CD8-positive, alpha-beta memory T cell (primary cell): ENCODE results near the gene POLE. TPM values are rescaled to one million over a fixed set of nuclear protein-coding genes. Genes with fewer than 3 reads are reported as not detected.
A peak's percentile ranks its signal among the peaks of the same experiment; 100 is the strongest.

ENCODE experiments used
- CTCF ChIA-PET: fragments of 350-600 bp; sonication (Branson Sonifier 250); formaldehyde crosslinking; loops from one replicate; lab custom pipeline; 2021; ENCODE audit warnings: antibody characterized with exemption; lab: Charles Lee
- POLR2A ChIA-PET: fragments of 350-600 bp; sonication (Branson Sonifier 250); formaldehyde crosslinking; loops from one replicate; lab custom pipeline; 2021; ENCODE audit warnings: antibody characterized with exemption; lab: Charles Lee
- DNase-seq, 5 donors: peaks; one replicate each; pipeline versions ENCODE4 v3.0.0 to v3.0.0-alpha.2; 2020 to 2022; ENCODE audit warnings: mixed read lengths in 1 of 5
- H3K27ac ChIP-seq: one replicate; pipeline ENCODE4 v1.7.0; 2013; ENCODE audit warnings: low read depth, mild to moderate bottlenecking, low read length, moderate library complexity
- H3K27me3 ChIP-seq: 2 replicates; pipeline ENCODE4 v1.7.0; 2013; ENCODE audit warnings: low read length, mild to moderate bottlenecking; ENCODE audit not compliant: insufficient read depth, poor library complexity, severe bottlenecking
- H3K36me3 ChIP-seq: 2 replicates; pipeline ENCODE4 v1.7.0; 2013; ENCODE audit warnings: mild to moderate bottlenecking, low read length, moderate library complexity; ENCODE audit not compliant: insufficient read depth
- H3K4me1 ChIP-seq: 2 replicates; pipeline ENCODE4 v1.7.0; 2013; ENCODE audit warnings: mild to moderate bottlenecking, low read length, moderate library complexity; ENCODE audit not compliant: insufficient read depth
- H3K4me3 ChIP-seq: 2 replicates; pipeline ENCODE4 v1.7.0; 2013; ENCODE audit warnings: mild to moderate bottlenecking, low read length
- H3K9me3 ChIP-seq: 2 replicates; pipeline ENCODE4 v1.7.0; 2013; ENCODE audit warnings: mild to moderate bottlenecking, low read length
- H3K27ac Mint-ChIP-seq, 8 donors: one replicate each; pipeline ENCODE4 v1.8.0; 2020 to 2021; ENCODE audit warnings: mixed read lengths in 8 of 8, mild to moderate bottlenecking in 6 of 8, inconsistent platforms in 3 of 8, moderate library complexity in 3 of 8
- H3K27me3 Mint-ChIP-seq, 2 donors: one replicate each; pipeline ENCODE4 v1.8.0; 2020 to 2021; ENCODE audit warnings: mixed read lengths in 2 of 2, mild to moderate bottlenecking in 1 of 2, moderate library complexity in 1 of 2
- H3K36me3 Mint-ChIP-seq, 3 donors: one replicate each; pipeline ENCODE4 v1.8.0; 2020 to 2021; ENCODE audit warnings: mixed read lengths in 3 of 3, inconsistent platforms in 1 of 3, mild to moderate bottlenecking in 1 of 3
- H3K4me1 Mint-ChIP-seq, 3 donors: one replicate each; pipeline ENCODE4 v1.8.0; 2020 to 2021; ENCODE audit warnings: mixed read lengths in 3 of 3, inconsistent platforms in 1 of 3, mild to moderate bottlenecking in 1 of 3
- H3K4me3 Mint-ChIP-seq, 7 donors: one replicate each; pipeline ENCODE4 v1.8.0; 2020 to 2021; ENCODE audit warnings: mixed read lengths in 7 of 7, mild to moderate bottlenecking in 6 of 7, moderate library complexity in 4 of 7, inconsistent platforms in 2 of 7
- H3K9me3 Mint-ChIP-seq, 5 donors: one replicate each; pipeline ENCODE4 v1.8.0; 2020 to 2022; ENCODE audit warnings: mixed read lengths in 5 of 5, mild to moderate bottlenecking in 3 of 5, moderate library complexity in 2 of 5, inconsistent platforms in 1 of 5
- polyA plus RNA-seq: library from polyadenylated mRNA; unstranded; fragments of 300-500 nt; fragmentation: Illumina TruSeq; gene quantifications from one replicate; pipeline ENCODE4 v1.2.3, GENCODE V29; 2021
- total RNA-seq, 2 experiments: library from RNA; stranded (reverse); gene quantifications; one replicate each; pipeline ENCODE4 v1.2.3, GENCODE V29; 2021

Gene POLE
- total and polyA plus RNA-seq, 3 experiments from 2014 or later: 4.2 to 117 (median 109) TPM

DNA sequence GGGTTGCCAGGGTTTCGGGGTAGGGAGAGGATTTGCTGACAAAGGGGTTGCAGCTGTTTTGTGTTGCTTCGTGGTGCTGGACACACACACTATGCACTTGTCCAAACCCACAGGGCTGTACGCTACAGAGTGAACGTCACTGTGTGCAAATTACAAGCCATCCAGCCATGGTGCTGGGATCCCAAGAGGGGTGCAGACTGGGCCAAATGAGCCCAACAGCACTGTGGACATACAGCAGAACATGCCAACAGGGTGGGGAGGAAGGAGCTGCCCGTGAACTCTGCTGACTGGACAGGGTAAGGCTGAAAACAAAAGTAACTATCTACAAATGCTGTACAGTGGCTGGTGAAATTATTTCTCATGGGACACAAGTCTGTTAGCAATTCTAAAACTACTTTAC is 25.2 kb downstream of the POLE start:
- Histone ChIP-seq H3K27me3 (no peaks in the 10 kb centered on the region), H3K36me3 (peaks cover 23% of the 10 kb centered on the region), H3K9me3 (no peaks in the 10 kb centered on the region), H3K27ac (no peak overlapping the region), H3K4me3 (no peak overlapping the region), H3K4me1 (peaks cover 11% of the 10 kb centered on the region)
- no peaks in the 10 kb centered on the region for H3K9me3 Mint-ChIP-seq
- H3K4me3 Mint-ChIP-seq: no peak overlapping the region
- no peak overlapping the region for H3K27ac Mint-ChIP-seq
- H3K36me3 Mint-ChIP-seq: peaks cover 18 to 96% (median 32%) of the 10 kb centered on the region in 3 donors
- DNase-seq: no peak
- CTCF ChIA-PET: no interaction called here
- peaks cover 4 to 10% (median 6%) of the 10 kb centered on the region in 3 donors for H3K4me1 Mint-ChIP-seq
- H3K27me3 Mint-ChIP-seq: no peaks in the 10 kb centered on the region
- POLR2A ChIA-PET: no interaction called here

DNA sequence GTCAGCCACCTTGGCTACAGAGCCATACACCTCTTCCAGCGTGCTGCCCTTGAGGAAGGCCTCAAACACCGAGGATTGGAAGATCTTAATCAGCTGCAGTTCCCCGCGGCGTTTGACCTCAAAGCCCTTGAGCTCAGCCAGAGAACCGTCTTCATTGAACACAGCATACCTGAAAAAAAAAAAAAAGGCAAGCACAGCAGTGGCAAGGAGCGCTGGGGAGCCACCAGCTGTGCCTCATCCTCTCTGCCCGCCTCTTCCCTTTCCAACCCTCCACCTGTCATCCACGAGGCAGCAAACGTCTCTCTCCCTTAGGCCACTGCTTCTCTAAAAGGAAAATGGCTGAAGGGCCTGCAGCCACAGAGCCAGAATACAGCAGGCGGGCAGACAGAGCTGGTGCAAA is 26.1 kb downstream of the POLE start:
- Mint-ChIP-seq H3K9me3 (no peaks in the 10 kb centered on the region), H3K36me3 (peaks cover 12 to 92% (median 29%) of the 10 kb centered on the region in 3 donors), H3K27ac (peak overlapping the region in 1 of 8 donors; percentile 68), H3K4me3 (no peak overlapping the region), H3K27me3 (no peaks in the 10 kb centered on the region), H3K4me1 (peaks cover 4 to 10% (median 6%) of the 10 kb centered on the region in 3 donors)
- ChIA-PET POLR2A (no interaction called here), CTCF (no interaction called here)
- peaks cover 24% of the 10 kb centered on the region for H3K36me3 ChIP-seq
- H3K27ac ChIP-seq: no peak overlapping the region
- H3K27me3 ChIP-seq: no peaks in the 10 kb centered on the region
- DNase-seq: no peak
- no peak overlapping the region for H3K4me3 ChIP-seq
- no peaks in the 10 kb centered on the region for H3K9me3 ChIP-seq
- H3K4me1 ChIP-seq: peaks cover 11% of the 10 kb centered on the region

DNA sequence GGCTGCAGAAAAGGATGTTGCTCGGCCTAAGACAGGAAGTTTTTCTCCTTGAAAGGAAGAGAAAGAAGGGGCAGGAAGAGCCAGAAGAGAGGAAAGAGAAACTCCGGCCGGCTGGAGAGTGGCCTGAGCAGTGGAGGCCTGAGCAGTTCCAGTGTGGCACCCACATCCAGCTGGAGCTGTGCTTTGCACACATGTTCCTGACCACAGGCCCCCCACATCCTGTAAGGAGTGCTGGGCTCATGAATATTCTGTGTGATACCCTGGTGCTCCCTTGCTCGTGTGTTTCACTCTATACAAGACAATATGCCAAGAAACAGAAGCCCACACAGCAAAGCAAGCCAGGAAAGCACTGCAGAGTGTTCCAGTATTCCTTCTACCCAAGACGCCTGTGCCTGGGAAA is 27.1 kb downstream of the POLE start:
- peak overlapping the region in 2 of 8 donors; percentile 29 to 57 for H3K27ac Mint-ChIP-seq
- no peak for DNase-seq
- H3K36me3 Mint-ChIP-seq: peaks cover 2 to 87% (median 22%) of the 10 kb centered on the region in 3 donors
- Histone ChIP-seq H3K4me1 (peaks cover 11% of the 10 kb centered on the region), H3K27me3 (no peaks in the 10 kb centered on the region), H3K9me3 (no peaks in the 10 kb centered on the region), H3K36me3 (peaks cover 26% of the 10 kb centered on the region), H3K27ac (no peak overlapping the region), H3K4me3 (no peak overlapping the region)
- no peak overlapping the region for H3K4me3 Mint-ChIP-seq
- POLR2A ChIA-PET: no interaction called here
- CTCF ChIA-PET: no interaction called here
- no peaks in the 10 kb centered on the region for H3K27me3 Mint-ChIP-seq
- peaks cover 4 to 10% (median 6%) of the 10 kb centered on the region in 3 donors for H3K4me1 Mint-ChIP-seq
- no peaks in the 10 kb centered on the region for H3K9me3 Mint-ChIP-seq

- H3K27ac ChIP-seq: no peak overlapping the region
- no peaks in the 10 kb centered on the region for H3K27me3 ChIP-seq
- no peak overlapping the region for H3K4me3 ChIP-seq
- POLR2A ChIA-PET: no interaction called here
- Mint-ChIP-seq H3K36me3 (peaks cover 0 to 88% (median 25%) of the 10 kb centered on the region in 3 donors), H3K4me1 (peaks cover 4 to 10% (median 6%) of the 10 kb centered on the region in 3 donors), H3K4me3 (no peak overlapping the region), H3K9me3 (no peaks in the 10 kb centered on the region), H3K27me3 (no peaks in the 10 kb centered on the region), H3K27ac (no peak overlapping the region)
- DNase-seq: no peak
- H3K36me3 ChIP-seq: peaks cover 27% of the 10 kb centered on the region
- peaks cover 11% of the 10 kb centered on the region for H3K4me1 ChIP-seq
- H3K9me3 ChIP-seq: no peaks in the 10 kb centered on the region
- CTCF ChIA-PET: no interaction called here
Measured at GRCh38 chr12:132659146-132659545, 28.0 kb downstream of the POLE start.

- H3K4me3 ChIP-seq: no peak overlapping the region
- POLR2A ChIA-PET: no interaction called here
- no peaks in the 10 kb centered on the region for H3K27me3 ChIP-seq
- H3K4me1 Mint-ChIP-seq: peaks cover 4 to 10% (median 6%) of the 10 kb centered on the region in 3 donors
- no peak overlapping the region for H3K4me3 Mint-ChIP-seq
- no peaks in the 10 kb centered on the region for H3K9me3 Mint-ChIP-seq
- peaks cover 27% of the 10 kb centered on the region for H3K36me3 ChIP-seq
- no peaks in the 10 kb centered on the region for H3K27me3 Mint-ChIP-seq
- H3K9me3 ChIP-seq: no peaks in the 10 kb centered on the region
- H3K36me3 Mint-ChIP-seq: peaks cover 4 to 89% (median 24%) of the 10 kb centered on the region in 3 donors
- CTCF ChIA-PET: no interaction called here
- H3K4me1 ChIP-seq: peaks cover 11% of the 10 kb centered on the region
- no peak overlapping the region for H3K27ac ChIP-seq
- DNase-seq: no peak
- peak overlapping the region in 1 of 8 donors; percentile 14 for H3K27ac Mint-ChIP-seq
Measured at GRCh38 chr12:132658149-132658894, 28.8 kb downstream of the POLE start.

DNA sequence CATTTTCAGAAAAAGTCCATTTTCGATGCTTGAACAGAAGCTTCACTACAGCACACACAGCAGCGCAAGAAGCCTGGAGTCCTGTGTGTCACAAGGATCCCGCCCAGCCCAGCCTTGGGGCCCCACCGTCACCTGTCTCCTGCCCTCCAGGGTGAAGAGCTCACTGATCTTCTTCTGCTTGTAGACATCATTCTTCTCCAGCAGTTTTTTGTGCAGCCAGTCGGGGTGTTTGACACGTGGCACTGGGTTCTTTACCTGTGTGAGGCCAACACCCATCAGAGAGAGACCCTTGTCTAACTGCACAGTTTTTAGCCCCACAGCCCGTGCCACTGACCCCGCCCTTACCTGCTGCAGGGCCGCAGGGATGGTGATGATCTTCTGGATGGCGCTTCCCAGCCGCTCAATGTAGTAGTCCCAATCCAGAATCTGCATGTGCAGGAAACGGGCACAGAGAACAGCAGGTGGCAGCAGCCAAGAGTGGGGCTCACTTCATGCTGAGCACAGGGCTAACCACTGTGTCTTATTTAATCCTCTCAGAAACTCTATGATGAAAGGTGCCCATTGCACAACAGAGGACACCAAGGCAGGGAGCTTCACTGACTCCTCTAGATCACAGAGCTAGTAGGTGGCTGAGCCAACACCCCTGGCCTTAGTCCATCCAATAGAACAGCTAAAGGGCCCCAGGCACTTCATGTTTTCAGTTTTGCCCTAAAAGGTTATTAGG is 30.0 kb downstream of the POLE start:
- Mint-ChIP-seq H3K36me3 (peaks cover 4 to 82% (median 24%) of the 10 kb centered on the region in 3 donors), H3K4me1 (peaks cover 0 to 2% (median 0%) of the 10 kb centered on the region in 3 donors), H3K9me3 (no peaks in the 10 kb centered on the region), H3K27me3 (no peaks in the 10 kb centered on the region), H3K4me3 (no peak overlapping the region), H3K27ac (no peak overlapping the region)
- H3K27ac ChIP-seq: no peak overlapping the region
- ChIA-PET CTCF (no interaction called here), POLR2A (no interaction called here)
- no peak overlapping the region for H3K4me3 ChIP-seq
- no peaks in the 10 kb centered on the region for H3K9me3 ChIP-seq
- DNase-seq: no peak
- H3K36me3 ChIP-seq: peaks cover 27% of the 10 kb centered on the region
- peaks cover 11% of the 10 kb centered on the region for H3K4me1 ChIP-seq
- H3K27me3 ChIP-seq: no peaks in the 10 kb centered on the region

- no peaks in the 10 kb centered on the region for H3K9me3 Mint-ChIP-seq
- no peaks in the 10 kb centered on the region for H3K27me3 Mint-ChIP-seq
- no peak overlapping the region for H3K4me3 ChIP-seq
- no peaks in the 10 kb centered on the region for H3K4me1 ChIP-seq
- peaks cover 23% of the 10 kb centered on the region for H3K36me3 ChIP-seq
- ChIA-PET CTCF (no interaction called here), POLR2A (interaction anchor here (0.6 kb wide), 1 partner anchor 12 kb away, joined by 3 read pairs; no protein-coding TSS in a partner anchor)
- no peaks in the 10 kb centered on the region for H3K4me1 Mint-ChIP-seq
- no peaks in the 10 kb centered on the region for H3K27me3 ChIP-seq
- no peak overlapping the region for H3K27ac ChIP-seq
- H3K9me3 ChIP-seq: no peaks in the 10 kb centered on the region
- no peak overlapping the region for H3K4me3 Mint-ChIP-seq
- H3K27ac Mint-ChIP-seq: peak overlapping the region in 3 of 8 donors; percentile 8 to 17 (median 13)
- H3K36me3 Mint-ChIP-seq: peaks cover 4 to 77% (median 25%) of the 10 kb centered on the region in 3 donors
- DNase-seq: no peak
Measured at GRCh38 chr12:132653567-132654290, 33.4 kb downstream of the POLE start.
